Fibroblast of lung (primary cell): ENCODE results near the gene RMDN3. TPM values are rescaled to one million over a fixed set of nuclear protein-coding genes. Genes with fewer than 3 reads are reported as not detected.

ENCODE experiments used
- DNase-seq, 2 donors: peaks; one replicate each; pipeline versions ENCODE4 v3.0.0 to v3.0.0-alpha.2; 2010; ENCODE audit warnings: low read depth in 2 of 2
- H2AFZ ChIP-seq: 2 replicates; pipeline ENCODE4 v1.5.1; 2012; ENCODE audit warnings: low read length, control low read depth, inconsistent platforms
- H3K27ac ChIP-seq: 2 replicates; pipeline ENCODE4 v1.5.1; 2011; ENCODE audit warnings: low read length, control low read depth; ENCODE audit not compliant: insufficient read depth
- H3K27me3 ChIP-seq: 2 replicates; pipeline ENCODE4 v1.5.1; 2011; ENCODE audit warnings: mild to moderate bottlenecking, low read length; ENCODE audit not compliant: control insufficient read depth, insufficient read depth
- H3K36me3 ChIP-seq: 2 replicates; pipeline ENCODE4 v1.5.1; 2011; ENCODE audit warnings: low read length; ENCODE audit not compliant: control insufficient read depth, insufficient read depth
- H3K4me1 ChIP-seq: 2 replicates; pipeline ENCODE4 v1.5.1; 2011; ENCODE audit warnings: low read length; ENCODE audit not compliant: control insufficient read depth, insufficient read depth; ENCODE audit errors: extremely low read depth
- H3K4me2 ChIP-seq: 2 replicates; pipeline ENCODE4 v1.5.1; 2011; ENCODE audit warnings: low read length, control low read depth; ENCODE audit not compliant: insufficient read depth; ENCODE audit errors: extremely low read depth
- H3K4me3 ChIP-seq, 4 experiments: fragments of 200-600 bp in 1 of 4; sonication (generic) in 1 of 4; replicated peaks in 1 of 4; 2 replicates each; pipeline ENCODE4 v1.5.1; 2011 to 2016; ENCODE audit warnings: low read length in 4 of 4, low read depth in 3 of 4, mild to moderate bottlenecking in 3 of 4, control low read depth in 2 of 4, inconsistent platforms in 1 of 4, mixed read lengths in 1 of 4; ENCODE audit not compliant: insufficient read depth in 1 of 4; ENCODE audit errors: control extremely low read depth in 1 of 4
- H3K79me2 ChIP-seq: 2 replicates; pipeline ENCODE4 v1.5.1; 2012; ENCODE audit warnings: mild to moderate bottlenecking, low read length, inconsistent platforms; ENCODE audit not compliant: control insufficient read depth, insufficient read depth
- H3K9ac ChIP-seq: 2 replicates; pipeline ENCODE4 v1.5.1; 2011; ENCODE audit warnings: mild to moderate bottlenecking, low read length, control low read depth; ENCODE audit not compliant: insufficient read depth
- H3K9me3 ChIP-seq: 2 replicates; pipeline ENCODE4 v1.5.1; 2012; ENCODE audit warnings: low read depth, low read length; ENCODE audit not compliant: control insufficient read depth, insufficient read depth
- H4K20me1 ChIP-seq: 2 replicates; pipeline ENCODE4 v1.5.1; 2011; ENCODE audit warnings: low read length; ENCODE audit not compliant: control insufficient read depth, insufficient read depth; ENCODE audit errors: extremely low read depth
- CTCF ChIP-seq, 2 donors: IDR thresholded peaks in 1 of 2; conservative IDR thresholded peaks in 1 of 2; 1 replicate in 1 of 2; 2 replicates in 1 of 2; pipeline ENCODE4 v1.5.1; 2011 to 2012; ENCODE audit warnings: low read length in 2 of 2, control low read depth in 1 of 2, inconsistent platforms in 1 of 2, low read depth in 1 of 2, mild to moderate bottlenecking in 1 of 2
- EZH2 ChIP-seq: IDR thresholded peaks from 2 replicates; pipeline ENCODE4 v1.5.1; 2012; ENCODE audit warnings: low read length, control low read depth, mild to moderate bottlenecking; ENCODE audit errors: missing control alignments
- polyA plus RNA-seq, 2 donors: library from polyadenylated mRNA; depleted of rRNA in 1 of 2; stranded (reverse) in 1 of 2; unstranded in 1 of 2; fragments of >200 nt; gene quantifications; 2 replicates each; pipeline ENCODE4 v1.2.1, GENCODE V29; 2011 to 2012; ENCODE audit warnings: missing spikeins in 1 of 2
- total RNA-seq: library from RNA; depleted of rRNA; stranded (reverse); fragments of >200 nt; gene quantifications from 2 replicates; pipeline ENCODE4 v1.2.1, GENCODE V29; 2014

Gene RMDN3
- total and polyA plus RNA-seq, 2 donors (not counting 1 experiment from before 2014, with no cell fraction given): 16.0 to 22.7 TPM

- Histone ChIP-seq H3K4me1 (no peaks in the 10 kb centered on the region), H3K79me2 (no peaks in the 10 kb centered on the region), H2AFZ (no peak overlapping the region), H3K36me3 (peaks cover 2% of the 10 kb centered on the region), H3K9me3 (no peaks in the 10 kb centered on the region), H4K20me1 (no peaks in the 10 kb centered on the region), H3K4me3 (no peak overlapping the region), H3K27ac (no peak overlapping the region), H3K27me3 (no peaks in the 10 kb centered on the region), H3K9ac (no peak overlapping the region), H3K4me2 (no peak overlapping the region)
- TF ChIP-seq EZH2 (no peak), CTCF (conservative IDR thresholded peaks at IDR 0.05 in 1 of 2, IDR thresholded peaks at IDR 0.05 in 1 of 2; ENCODE audit: low read depth in 1 of 2, low read length in 2 of 2) (no peak)
- DNase-seq: no peak
Observed at GRCh38 chr15:40737048-40737447, 18.0 kb downstream of the RMDN3 start.

GRCh38 chr15:40736575-40736974 is 18.5 kb downstream of the RMDN3 start:
- H3K79me2 ChIP-seq: no peaks in the 10 kb centered on the region
- H3K27ac ChIP-seq: no peak overlapping the region
- H3K9ac ChIP-seq: no peak overlapping the region
- no peaks in the 10 kb centered on the region for H3K4me1 ChIP-seq
- H3K9me3 ChIP-seq: no peaks in the 10 kb centered on the region
- no peak overlapping the region for H2AFZ ChIP-seq
- no peak for DNase-seq
- H4K20me1 ChIP-seq: no peaks in the 10 kb centered on the region
- H3K36me3 ChIP-seq: peaks cover 2% of the 10 kb centered on the region
- H3K27me3 ChIP-seq: no peaks in the 10 kb centered on the region
- TF ChIP-seq CTCF (conservative IDR thresholded peaks at IDR 0.05 in 1 of 2, IDR thresholded peaks at IDR 0.05 in 1 of 2; ENCODE audit: low read depth in 1 of 2, low read length in 2 of 2) (no peak), EZH2 (no peak)
- H3K4me3 ChIP-seq: no peak overlapping the region
- no peak overlapping the region for H3K4me2 ChIP-seq

GRCh38 chr15:40731034-40731433 is 24.0 kb downstream of the RMDN3 start:
- Histone ChIP-seq H3K36me3 (peaks cover 2% of the 10 kb centered on the region), H2AFZ (no peak overlapping the region), H3K79me2 (no peaks in the 10 kb centered on the region), H3K9ac (no peak overlapping the region), H3K4me3 (no peak overlapping the region), H3K4me2 (no peak overlapping the region), H3K27ac (no peak overlapping the region), H3K4me1 (no peaks in the 10 kb centered on the region), H4K20me1 (no peaks in the 10 kb centered on the region), H3K27me3 (no peaks in the 10 kb centered on the region), H3K9me3 (no peaks in the 10 kb centered on the region)
- TF ChIP-seq EZH2 (no peak), CTCF (conservative IDR thresholded peaks at IDR 0.05 in 1 of 2, IDR thresholded peaks at IDR 0.05 in 1 of 2; ENCODE audit: low read depth in 1 of 2, low read length in 2 of 2) (no peak)
- DNase-seq: no peak
